ENCODE measurements around the gene STAMBP. TPM values are rescaled to one million over a fixed set of nuclear protein-coding genes. Genes with fewer than 3 reads are reported as not detected.

The STAMBP gene
- total RNA-seq, 1 donor from 2014 or later: 13.3 TPM

Other genes with a start within 250 kb of the STAMBP start
- gene NAT8, start 186.5 kb upstream of the STAMBP start, total RNA-seq: not detected in 2 replicates
- 20.4 and 30.3 TPM in 2 replicates for gene TPRKB, start 91.6 kb upstream of the STAMBP start, total RNA-seq
- 16.6 and 19.8 TPM in 2 replicates for gene DUSP11, start 48.9 kb upstream of the STAMBP start, total RNA-seq
- gene C2orf78, start 44.8 kb upstream of the STAMBP start, total RNA-seq: not detected in 2 replicates
- gene ACTG2, start 64.0 kb downstream of the STAMBP start, total RNA-seq: not detected in 2 replicates
- 33.7 and 40.5 TPM in 2 replicates for gene DGUOK, start 97.9 kb downstream of the STAMBP start, total RNA-seq
- 3.1 and 4.0 TPM in 2 replicates for gene TET3, start 155.9 kb downstream of the STAMBP start, total RNA-seq

All from lung microvascular endothelial cell (primary cell).